ENCODE measurements around the gene SLX1A.

DNA sequence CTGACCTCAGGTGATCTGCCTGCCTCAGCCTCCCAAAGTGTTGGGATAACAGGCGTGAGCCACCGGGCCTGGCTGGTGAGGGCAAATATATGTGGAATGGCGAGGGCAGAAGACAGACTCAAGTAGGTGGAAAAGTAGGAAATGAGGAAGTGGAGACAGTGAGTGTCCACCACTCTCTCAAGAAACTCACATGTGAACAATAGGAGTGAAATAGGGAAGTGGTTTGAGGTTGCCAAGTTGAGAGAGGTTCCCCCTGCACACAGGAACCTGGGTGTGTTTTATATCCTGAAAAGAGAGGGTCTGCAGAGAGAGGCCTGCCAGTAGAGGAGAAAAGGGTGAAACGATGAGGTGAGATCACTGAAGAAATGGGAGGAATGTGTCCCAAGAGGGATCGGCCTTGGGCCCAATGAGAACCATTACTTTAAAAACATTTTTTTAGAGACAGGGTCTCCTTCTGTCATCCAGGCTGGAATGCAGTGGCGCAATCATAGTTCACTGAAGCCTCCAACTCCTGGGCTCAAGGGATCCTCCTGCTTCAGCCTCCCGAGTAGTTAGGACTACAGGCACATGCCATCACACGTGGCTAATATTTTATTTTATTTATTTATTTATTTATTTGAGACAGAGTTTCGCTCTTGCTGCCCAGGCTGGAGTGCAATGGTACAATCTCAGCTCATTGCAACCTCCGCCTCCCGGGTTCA is 27.3 kb upstream of the SLX1A start:
- TF ChIP-seq EZH2 (IDR thresholded peaks at IDR 0.05; ENCODE audit: insufficient read depth, poor library complexity, severe bottlenecking) (no peak), EZH2phosphoT487 (IDR thresholded peaks at IDR 0.05; ENCODE audit: insufficient read depth, low read depth) (no peak)
